ENCODE results near the gene CITED2.

CITED2 gene

GRCh38 chr6:139337001-139337400 is 37.4 kb downstream of the CITED2 start:
- no peak overlapping the region for H2BK5ac ChIP-seq (ENCODE audit: low read depth, low read length, poor library complexity)
- no peak overlapping the region for H2BK120ac ChIP-seq (ENCODE audit: insufficient read depth, low read length, poor library complexity)
- H3K4me1 ChIP-seq (ENCODE audit: control insufficient read depth in 1 of 2, insufficient read depth in 2 of 2, low read length in 2 of 2), result no peaks in the 10 kb centered on the region
- H3K4me2 ChIP-seq (ENCODE audit: low read length), result no peak overlapping the region
- no peaks in the 10 kb centered on the region for H3K36me3 ChIP-seq (ENCODE audit: control insufficient read depth in 1 of 2, insufficient read depth in 2 of 2, low read length in 2 of 2)
- no peak overlapping the region for H4K91ac ChIP-seq (ENCODE audit: low read depth, low read length)
- WGBS (ENCODE audit: extremely low coverage, insufficient coverage, insufficient read length), result no CpG with 5 or more reads among the region's 2 CpGs
- no peak overlapping the region for H3K27ac ChIP-seq (ENCODE audit: low read depth, low read length)
- no peak overlapping the region for H3K4ac ChIP-seq (ENCODE audit: low read depth, low read length)
- DNase-seq, result no peak
- no peak overlapping the region for H4K8ac ChIP-seq (ENCODE audit: low read depth, low read length)
- no peaks in the 10 kb centered on the region for H3K79me2 ChIP-seq (ENCODE audit: control insufficient read depth, insufficient read depth, low read length, poor library complexity)
- no peak overlapping the region for H3K4me3 ChIP-seq (ENCODE audit: low read depth, low read length)
- H2AFZ ChIP-seq (ENCODE audit: insufficient read depth, low read length, poor library complexity), result no peak overlapping the region
- H2BK12ac ChIP-seq (ENCODE audit: low read length), result no peak overlapping the region
- no peaks in the 10 kb centered on the region for H3K9me3 ChIP-seq (ENCODE audit: insufficient read depth, low read depth, low read length)
- H4K12ac ChIP-seq (ENCODE audit: low read depth, low read length), result no peak overlapping the region
- H2AK5ac ChIP-seq (ENCODE audit: low read length), result no peak overlapping the region
- no peak overlapping the region for H3K14ac ChIP-seq (ENCODE audit: low read length)
- H3K9ac ChIP-seq (ENCODE audit: low read length), result no peak overlapping the region
- H3K79me1 ChIP-seq (ENCODE audit: low read length), result no peaks in the 10 kb centered on the region
- no peaks in the 10 kb centered on the region for H3K27me3 ChIP-seq (ENCODE audit: insufficient read depth, low read length)
- H3K18ac ChIP-seq (ENCODE audit: low read length), result no peak overlapping the region
- no peak overlapping the region for H3K23ac ChIP-seq (ENCODE audit: low read length)

- Histone ChIP-seq H3K23ac (ENCODE audit: low read length) (no peak overlapping the region), H3K4me2 (ENCODE audit: low read length) (no peak overlapping the region), H2BK12ac (ENCODE audit: low read length) (no peak overlapping the region), H2BK5ac (ENCODE audit: low read depth, low read length, poor library complexity) (no peak overlapping the region), H4K91ac (ENCODE audit: low read depth, low read length) (no peak overlapping the region), H3K4me3 (ENCODE audit: low read depth, low read length) (no peak overlapping the region), H3K79me1 (ENCODE audit: low read length) (no peaks in the 10 kb centered on the region), H3K14ac (ENCODE audit: low read length) (no peak overlapping the region), H3K9ac (ENCODE audit: low read length) (no peak overlapping the region), H4K12ac (ENCODE audit: low read depth, low read length) (no peak overlapping the region), H3K18ac (ENCODE audit: low read length) (no peak overlapping the region), H3K27ac (ENCODE audit: low read depth, low read length) (no peak overlapping the region), H2AFZ (ENCODE audit: insufficient read depth, low read length, poor library complexity) (no peak overlapping the region), H4K8ac (ENCODE audit: low read depth, low read length) (no peak overlapping the region), H3K79me2 (ENCODE audit: control insufficient read depth, insufficient read depth, low read length, poor library complexity) (no peaks in the 10 kb centered on the region), H3K36me3 (ENCODE audit: control insufficient read depth in 1 of 2, insufficient read depth in 2 of 2, low read length in 2 of 2) (no peaks in the 10 kb centered on the region), H2BK120ac (ENCODE audit: insufficient read depth, low read length, poor library complexity) (no peak overlapping the region), H3K27me3 (ENCODE audit: insufficient read depth, low read length) (no peaks in the 10 kb centered on the region), H2AK5ac (ENCODE audit: low read length) (no peak overlapping the region), H3K9me3 (ENCODE audit: insufficient read depth, low read depth, low read length) (no peaks in the 10 kb centered on the region), H3K4me1 (ENCODE audit: control insufficient read depth in 1 of 2, insufficient read depth in 2 of 2, low read length in 2 of 2) (no peaks in the 10 kb centered on the region), H3K4ac (ENCODE audit: low read depth, low read length) (no peak overlapping the region)
- no peak for DNase-seq
- WGBS (ENCODE audit: extremely low coverage, insufficient coverage, insufficient read length), result no CpG with 5 or more reads among the region's 4 CpGs
Measured at GRCh38 chr6:139336488-139336887, 38.0 kb downstream of the CITED2 start.

GRCh38 chr6:139335447-139336210 is 38.8 kb downstream of the CITED2 start:
- Histone ChIP-seq H2BK120ac (ENCODE audit: insufficient read depth, low read length, poor library complexity) (no peak overlapping the region), H4K8ac (ENCODE audit: low read depth, low read length) (no peak overlapping the region), H3K23ac (ENCODE audit: low read length) (no peak overlapping the region), H3K4me3 (ENCODE audit: low read depth, low read length) (no peak overlapping the region), H3K4me2 (ENCODE audit: low read length) (no peak overlapping the region), H3K9ac (ENCODE audit: low read length) (no peak overlapping the region), H3K79me1 (ENCODE audit: low read length) (no peaks in the 10 kb centered on the region), H3K14ac (ENCODE audit: low read length) (no peak overlapping the region), H2AK5ac (ENCODE audit: low read length) (no peak overlapping the region), H3K27me3 (ENCODE audit: insufficient read depth, low read length) (no peaks in the 10 kb centered on the region), H3K36me3 (ENCODE audit: control insufficient read depth in 1 of 2, insufficient read depth in 2 of 2, low read length in 2 of 2) (no peaks in the 10 kb centered on the region), H3K4me1 (ENCODE audit: control insufficient read depth in 1 of 2, insufficient read depth in 2 of 2, low read length in 2 of 2) (no peaks in the 10 kb centered on the region), H4K12ac (ENCODE audit: low read depth, low read length) (no peak overlapping the region), H2AFZ (ENCODE audit: insufficient read depth, low read length, poor library complexity) (no peak overlapping the region), H3K79me2 (ENCODE audit: control insufficient read depth, insufficient read depth, low read length, poor library complexity) (no peaks in the 10 kb centered on the region), H4K91ac (ENCODE audit: low read depth, low read length) (no peak overlapping the region), H2BK12ac (ENCODE audit: low read length) (no peak overlapping the region), H3K27ac (ENCODE audit: low read depth, low read length) (no peak overlapping the region), H3K9me3 (ENCODE audit: insufficient read depth, low read depth, low read length) (no peaks in the 10 kb centered on the region), H2BK5ac (ENCODE audit: low read depth, low read length, poor library complexity) (no peak overlapping the region), H3K18ac (ENCODE audit: low read length) (no peak overlapping the region), H3K4ac (ENCODE audit: low read depth, low read length) (no peak overlapping the region)
- no CpG with 5 or more reads among the region's 5 CpGs for WGBS (ENCODE audit: extremely low coverage, insufficient coverage, insufficient read length)
- DNase-seq, result no peak

- H3K27ac ChIP-seq (ENCODE audit: low read depth, low read length), result no peak overlapping the region
- H3K4ac ChIP-seq (ENCODE audit: low read depth, low read length), result no peak overlapping the region
- H3K4me2 ChIP-seq (ENCODE audit: low read length), result no peak overlapping the region
- H3K9me3 ChIP-seq (ENCODE audit: insufficient read depth, low read depth, low read length), result no peaks in the 10 kb centered on the region
- no peak overlapping the region for H2BK5ac ChIP-seq (ENCODE audit: low read depth, low read length, poor library complexity)
- H2AK5ac ChIP-seq (ENCODE audit: low read length), result no peak overlapping the region
- no peak overlapping the region for H2BK12ac ChIP-seq (ENCODE audit: low read length)
- no peak overlapping the region for H2BK120ac ChIP-seq (ENCODE audit: insufficient read depth, low read length, poor library complexity)
- no peaks in the 10 kb centered on the region for H3K4me1 ChIP-seq (ENCODE audit: control insufficient read depth in 1 of 2, insufficient read depth in 2 of 2, low read length in 2 of 2)
- no peaks in the 10 kb centered on the region for H3K36me3 ChIP-seq (ENCODE audit: control insufficient read depth in 1 of 2, insufficient read depth in 2 of 2, low read length in 2 of 2)
- no CpG with 5 or more reads among the region's 5 CpGs for WGBS (ENCODE audit: extremely low coverage, insufficient coverage, insufficient read length)
- no peak overlapping the region for H2AFZ ChIP-seq (ENCODE audit: insufficient read depth, low read length, poor library complexity)
- no peak overlapping the region for H3K18ac ChIP-seq (ENCODE audit: low read length)
- H4K12ac ChIP-seq (ENCODE audit: low read depth, low read length), result no peak overlapping the region
- H3K23ac ChIP-seq (ENCODE audit: low read length), result no peak overlapping the region
- no peak overlapping the region for H4K91ac ChIP-seq (ENCODE audit: low read depth, low read length)
- H3K14ac ChIP-seq (ENCODE audit: low read length), result no peak overlapping the region
- no peak overlapping the region for H3K9ac ChIP-seq (ENCODE audit: low read length)
- no peaks in the 10 kb centered on the region for H3K27me3 ChIP-seq (ENCODE audit: insufficient read depth, low read length)
- H3K4me3 ChIP-seq (ENCODE audit: low read depth, low read length), result no peak overlapping the region
- H4K8ac ChIP-seq (ENCODE audit: low read depth, low read length), result no peak overlapping the region
- peak; percentile 56 to 92 for DNase-seq
- no peaks in the 10 kb centered on the region for H3K79me1 ChIP-seq (ENCODE audit: low read length)
- H3K79me2 ChIP-seq (ENCODE audit: control insufficient read depth, insufficient read depth, low read length, poor library complexity), result no peaks in the 10 kb centered on the region
Measured at GRCh38 chr6:139334806-139335446, 39.5 kb downstream of the CITED2 start.
